Measurements from ENCODE around the gene IGF1R. TPM values are rescaled to one million over a fixed set of nuclear protein-coding genes. Genes with fewer than 3 reads are reported as not detected.

IGF1R gene
- total and polyA plus RNA-seq, 2 of the 13 experiments (the other 11 are each of a cell fraction or from before 2014, with no cell fraction given), result 15.9 to 18.4 TPM

DNA sequence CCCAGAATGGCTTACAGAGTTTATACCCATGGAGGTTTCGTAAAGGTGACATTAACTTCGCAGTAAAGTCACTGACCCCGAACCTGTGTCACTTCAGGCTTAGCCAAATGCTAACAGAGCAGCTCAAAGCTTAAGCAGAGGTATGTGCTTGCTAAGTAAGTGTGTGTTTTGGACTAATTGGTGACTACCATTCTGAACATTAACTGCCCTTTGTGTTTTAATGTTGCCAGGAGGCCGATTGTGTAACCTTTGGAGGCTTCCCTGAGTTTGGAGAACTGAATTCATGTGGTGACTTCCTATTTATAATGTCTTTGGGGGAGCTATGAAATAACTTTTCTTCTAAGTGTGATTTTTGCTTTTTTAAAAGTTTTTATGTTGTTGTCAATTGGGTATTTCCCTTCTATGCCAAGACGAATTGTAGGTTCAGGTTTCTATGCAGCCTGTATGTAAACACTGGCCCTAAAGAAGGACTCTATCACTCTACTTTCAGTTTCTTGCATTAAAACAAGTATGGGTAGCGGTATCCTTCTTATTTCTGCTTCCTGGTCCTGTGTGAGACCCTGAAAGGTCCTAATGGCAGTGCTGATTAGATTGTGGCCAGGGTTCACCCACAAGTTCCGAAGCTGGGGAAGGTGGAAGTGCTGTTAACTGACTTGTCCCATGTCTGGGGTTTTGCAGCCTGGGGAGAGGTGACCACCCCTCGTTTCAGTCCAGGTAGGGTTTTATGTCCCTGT lies 86.3 kb downstream of the IGF1R start (continued):
- TF ChIP-seq ZNF367 (CRISPR knock-in tag; IDR thresholded peaks at IDR 0.05; ENCODE audit: borderline replicate concordance) (no peak), ZNF713 (CRISPR knock-in tag; IDR thresholded peaks at IDR 0.05) (no peak), ZNF337 (CRISPR knock-in tag; IDR thresholded peaks at IDR 0.05; ENCODE audit: borderline replicate concordance, low read depth) (no peak), TARDBP (CRISPR knock-in tag; IDR thresholded peaks at IDR 0.05) (peak; percentile 48; the same call in 1 of the 2 replicates), ZFY (CRISPR knock-in tag; IDR thresholded peaks at IDR 0.05) (no peak), ZNF496 (CRISPR knock-in tag; IDR thresholded peaks at IDR 0.05; ENCODE audit: insufficient replicate concordance) (no peak), FOXM1 (CRISPR knock-in tag; IDR thresholded peaks at IDR 0.05) (no peak), ZKSCAN1 (IDR thresholded peaks at IDR 0.05; ENCODE audit: low read length) (no peak), MTF2 (CRISPR knock-in tag; IDR thresholded peaks at IDR 0.05; ENCODE audit: borderline replicate concordance) (no peak), BRCA1 (CRISPR knock-in tag; IDR thresholded peaks at IDR 0.05) (no peak), ZNF296 (CRISPR knock-in tag; conservative IDR thresholded peaks at IDR 0.05) (no peak)
- TF ChIP-seq, protein P1, sequence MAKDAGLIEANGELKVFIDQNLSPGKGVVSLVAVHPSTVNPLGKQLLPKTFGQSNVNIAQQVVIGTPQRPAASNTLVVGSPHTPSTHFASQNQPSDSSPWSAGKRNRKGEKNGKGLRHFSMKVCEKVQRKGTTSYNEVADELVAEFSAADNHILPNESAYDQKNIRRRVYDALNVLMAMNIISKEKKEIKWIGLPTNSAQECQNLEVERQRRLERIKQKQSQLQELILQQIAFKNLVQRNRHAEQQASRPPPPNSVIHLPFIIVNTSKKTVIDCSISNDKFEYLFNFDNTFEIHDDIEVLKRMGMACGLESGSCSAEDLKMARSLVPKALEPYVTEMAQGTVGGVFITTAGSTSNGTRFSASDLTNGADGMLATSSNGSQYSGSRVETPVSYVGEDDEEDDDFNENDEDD (CRISPR knock-in tag; IDR thresholded peaks at IDR 0.05; ENCODE audit: borderline replicate concordance), result no peak
- TF ChIP-seq, protein P2, sequence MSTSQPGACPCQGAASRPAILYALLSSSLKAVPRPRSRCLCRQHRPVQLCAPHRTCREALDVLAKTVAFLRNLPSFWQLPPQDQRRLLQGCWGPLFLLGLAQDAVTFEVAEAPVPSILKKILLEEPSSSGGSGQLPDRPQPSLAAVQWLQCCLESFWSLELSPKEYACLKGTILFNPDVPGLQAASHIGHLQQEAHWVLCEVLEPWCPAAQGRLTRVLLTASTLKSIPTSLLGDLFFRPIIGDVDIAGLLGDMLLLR (CRISPR knock-in tag; IDR thresholded peaks at IDR 0.05), result no peak
- TF ChIP-seq, protein P3, sequence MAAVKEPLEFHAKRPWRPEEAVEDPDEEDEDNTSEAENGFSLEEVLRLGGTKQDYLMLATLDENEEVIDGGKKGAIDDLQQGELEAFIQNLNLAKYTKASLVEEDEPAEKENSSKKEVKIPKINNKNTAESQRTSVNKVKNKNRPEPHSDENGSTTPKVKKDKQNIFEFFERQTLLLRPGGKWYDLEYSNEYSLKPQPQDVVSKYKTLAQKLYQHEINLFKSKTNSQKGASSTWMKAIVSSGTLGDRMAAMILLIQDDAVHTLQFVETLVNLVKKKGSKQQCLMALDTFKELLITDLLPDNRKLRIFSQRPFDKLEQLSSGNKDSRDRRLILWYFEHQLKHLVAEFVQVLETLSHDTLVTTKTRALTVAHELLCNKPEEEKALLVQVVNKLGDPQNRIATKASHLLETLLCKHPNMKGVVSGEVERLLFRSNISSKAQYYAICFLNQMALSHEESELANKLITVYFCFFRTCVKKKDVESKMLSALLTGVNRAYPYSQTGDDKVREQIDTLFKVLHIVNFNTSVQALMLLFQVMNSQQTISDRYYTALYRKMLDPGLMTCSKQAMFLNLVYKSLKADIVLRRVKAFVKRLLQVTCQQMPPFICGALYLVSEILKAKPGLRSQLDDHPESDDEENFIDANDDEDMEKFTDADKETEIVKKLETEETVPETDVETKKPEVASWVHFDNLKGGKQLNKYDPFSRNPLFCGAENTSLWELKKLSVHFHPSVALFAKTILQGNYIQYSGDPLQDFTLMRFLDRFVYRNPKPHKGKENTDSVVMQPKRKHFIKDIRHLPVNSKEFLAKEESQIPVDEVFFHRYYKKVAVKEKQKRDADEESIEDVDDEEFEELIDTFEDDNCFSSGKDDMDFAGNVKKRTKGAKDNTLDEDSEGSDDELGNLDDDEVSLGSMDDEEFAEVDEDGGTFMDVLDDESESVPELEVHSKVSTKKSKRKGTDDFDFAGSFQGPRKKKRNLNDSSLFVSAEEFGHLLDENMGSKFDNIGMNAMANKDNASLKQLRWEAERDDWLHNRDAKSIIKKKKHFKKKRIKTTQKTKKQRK (IDR thresholded peaks at IDR 0.05; ENCODE audit: low read length), result no peak
- TF ChIP-seq, protein P4, sequence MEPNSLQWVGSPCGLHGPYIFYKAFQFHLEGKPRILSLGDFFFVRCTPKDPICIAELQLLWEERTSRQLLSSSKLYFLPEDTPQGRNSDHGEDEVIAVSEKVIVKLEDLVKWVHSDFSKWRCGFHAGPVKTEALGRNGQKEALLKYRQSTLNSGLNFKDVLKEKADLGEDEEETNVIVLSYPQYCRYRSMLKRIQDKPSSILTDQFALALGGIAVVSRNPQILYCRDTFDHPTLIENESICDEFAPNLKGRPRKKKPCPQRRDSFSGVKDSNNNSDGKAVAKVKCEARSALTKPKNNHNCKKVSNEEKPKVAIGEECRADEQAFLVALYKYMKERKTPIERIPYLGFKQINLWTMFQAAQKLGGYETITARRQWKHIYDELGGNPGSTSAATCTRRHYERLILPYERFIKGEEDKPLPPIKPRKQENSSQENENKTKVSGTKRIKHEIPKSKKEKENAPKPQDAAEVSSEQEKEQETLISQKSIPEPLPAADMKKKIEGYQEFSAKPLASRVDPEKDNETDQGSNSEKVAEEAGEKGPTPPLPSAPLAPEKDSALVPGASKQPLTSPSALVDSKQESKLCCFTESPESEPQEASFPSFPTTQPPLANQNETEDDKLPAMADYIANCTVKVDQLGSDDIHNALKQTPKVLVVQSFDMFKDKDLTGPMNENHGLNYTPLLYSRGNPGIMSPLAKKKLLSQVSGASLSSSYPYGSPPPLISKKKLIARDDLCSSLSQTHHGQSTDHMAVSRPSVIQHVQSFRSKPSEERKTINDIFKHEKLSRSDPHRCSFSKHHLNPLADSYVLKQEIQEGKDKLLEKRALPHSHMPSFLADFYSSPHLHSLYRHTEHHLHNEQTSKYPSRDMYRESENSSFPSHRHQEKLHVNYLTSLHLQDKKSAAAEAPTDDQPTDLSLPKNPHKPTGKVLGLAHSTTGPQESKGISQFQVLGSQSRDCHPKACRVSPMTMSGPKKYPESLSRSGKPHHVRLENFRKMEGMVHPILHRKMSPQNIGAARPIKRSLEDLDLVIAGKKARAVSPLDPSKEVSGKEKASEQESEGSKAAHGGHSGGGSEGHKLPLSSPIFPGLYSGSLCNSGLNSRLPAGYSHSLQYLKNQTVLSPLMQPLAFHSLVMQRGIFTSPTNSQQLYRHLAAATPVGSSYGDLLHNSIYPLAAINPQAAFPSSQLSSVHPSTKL (CRISPR knock-in tag; IDR thresholded peaks at IDR 0.05), result peak; percentile 64
- TF ChIP-seq, protein P5, sequence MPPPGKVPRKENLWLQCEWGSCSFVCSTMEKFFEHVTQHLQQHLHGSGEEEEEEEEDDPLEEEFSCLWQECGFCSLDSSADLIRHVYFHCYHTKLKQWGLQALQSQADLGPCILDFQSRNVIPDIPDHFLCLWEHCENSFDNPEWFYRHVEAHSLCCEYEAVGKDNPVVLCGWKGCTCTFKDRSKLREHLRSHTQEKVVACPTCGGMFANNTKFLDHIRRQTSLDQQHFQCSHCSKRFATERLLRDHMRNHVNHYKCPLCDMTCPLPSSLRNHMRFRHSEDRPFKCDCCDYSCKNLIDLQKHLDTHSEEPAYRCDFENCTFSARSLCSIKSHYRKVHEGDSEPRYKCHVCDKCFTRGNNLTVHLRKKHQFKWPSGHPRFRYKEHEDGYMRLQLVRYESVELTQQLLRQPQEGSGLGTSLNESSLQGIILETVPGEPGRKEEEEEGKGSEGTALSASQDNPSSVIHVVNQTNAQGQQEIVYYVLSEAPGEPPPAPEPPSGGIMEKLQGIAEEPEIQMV (CRISPR knock-in tag; IDR thresholded peaks at IDR 0.05; ENCODE audit: low read depth), result no peak
- TF ChIP-seq, protein P6, sequence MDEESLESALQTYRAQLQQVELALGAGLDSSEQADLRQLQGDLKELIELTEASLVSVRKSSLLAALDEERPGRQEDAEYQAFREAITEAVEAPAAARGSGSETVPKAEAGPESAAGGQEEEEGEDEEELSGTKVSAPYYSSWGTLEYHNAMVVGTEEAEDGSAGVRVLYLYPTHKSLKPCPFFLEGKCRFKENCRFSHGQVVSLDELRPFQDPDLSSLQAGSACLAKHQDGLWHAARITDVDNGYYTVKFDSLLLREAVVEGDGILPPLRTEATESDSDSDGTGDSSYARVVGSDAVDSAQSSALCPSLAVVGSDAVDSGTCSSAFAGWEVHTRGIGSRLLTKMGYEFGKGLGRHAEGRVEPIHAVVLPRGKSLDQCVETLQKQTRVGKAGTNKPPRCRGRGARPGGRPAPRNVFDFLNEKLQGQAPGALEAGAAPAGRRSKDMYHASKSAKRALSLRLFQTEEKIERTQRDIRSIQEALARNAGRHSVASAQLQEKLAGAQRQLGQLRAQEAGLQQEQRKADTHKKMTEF (CRISPR knock-in tag; IDR thresholded peaks at IDR 0.05), result 0 out of 2 replicates have a peak, but pooled peaks have one; percentile 42
